ENCODE results near the gene SMAD2. TPM values are rescaled to one million over a fixed set of nuclear protein-coding genes. Genes with fewer than 3 reads are reported as not detected.

The SMAD2 gene
- total and polyA plus RNA-seq, 9 of the 15 experiments (the other 6 are each of a cell fraction or from before 2014, with no cell fraction given), result 9.2 to 49.6 (median 33.7) TPM

DNA sequence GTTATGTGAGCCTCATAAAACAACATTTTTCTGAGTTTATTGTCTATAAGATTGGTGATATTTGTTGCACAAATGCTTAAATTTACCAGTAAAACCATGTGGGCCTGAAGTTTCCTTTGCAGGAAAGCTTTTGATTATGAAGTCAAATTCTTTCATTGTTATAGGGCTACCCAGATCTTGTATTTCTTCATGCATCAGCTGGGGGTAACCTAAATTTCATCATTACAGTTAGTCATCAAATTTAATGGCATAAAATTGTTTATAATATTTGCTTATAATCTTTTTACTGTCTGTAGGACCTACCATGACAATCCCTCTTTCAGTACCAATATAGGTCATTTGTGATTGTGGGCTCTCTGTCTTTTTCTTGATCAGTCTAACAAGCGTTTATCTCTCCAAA lies 47.8 kb downstream of the SMAD2 start:
- intact Hi-C loops (cut with micrococcal nuclease), result no loop called here
- no peak overlapping the region for H3K27ac ChIP-seq (ENCODE audit: extremely low read depth, low read depth, low read length)
- no peak overlapping the region for H3K9ac ChIP-seq (ENCODE audit: insufficient read depth in 1 of 2, low read depth in 2 of 2, low read length in 2 of 2)
- H2AFZ ChIP-seq (ENCODE audit: low read depth, low read length), result no peak overlapping the region
- no peak overlapping the region for H3K4me3 ChIP-seq
- ChIA-PET POLR2A (no interaction called here), CTCF (ENCODE audit: low intra/inter-chr PET ratio) (no interaction called here)
- BruUV-seq (replicated peaks), result no TSS peak
- no peak for FAIRE-seq
- WGBS (ENCODE audit: insufficient coverage, low coverage, missing lambda C conversion rate), result 100% methylated on average over 1 of the region's 1 CpG
- peaks cover 30% of the 10 kb centered on the region for H3K36me3 ChIP-seq (ENCODE audit: control insufficient read depth, insufficient read depth, low read length)
- peaks cover 3% of the 10 kb centered on the region; the same call in 2 of the 3 replicates for H3K79me2 ChIP-seq (ENCODE audit: control insufficient read depth, insufficient read depth, low read length)
- H3K4me1 ChIP-seq (replicated peaks in 1 of 2; ENCODE audit: control insufficient read depth in 2 of 2, insufficient read depth in 2 of 2, low read length in 2 of 2), result no peaks in the 10 kb centered on the region; a peak in 1 of 5 replicates
- no peak overlapping the region for H3K4me2 ChIP-seq (ENCODE audit: insufficient read depth, low read length)
- DNase-seq (ENCODE audit: extremely low read depth in 1 of 4, low spot score in 3 of 4), result no peak
- no peaks in the 10 kb centered on the region for H3K9me1 ChIP-seq (ENCODE audit: control insufficient read depth, insufficient read depth, low read length)
- in situ Hi-C loops (cut with MboI), result no loop called here
- H4K20me1 ChIP-seq (replicated peaks; ENCODE audit: control insufficient read depth, insufficient read depth, low read length), result no peaks in the 10 kb centered on the region
- TF ChIP-seq RUNX1 (IDR thresholded peaks at IDR 0.05; ENCODE audit: low read depth) (no peak), FUS (optimal IDR thresholded peaks at IDR 0.05; ENCODE audit: low read depth, low read length) (no peak), ZNF197 (CRISPR knock-in tag; IDR thresholded peaks at IDR 0.05; ENCODE audit: low read depth) (no peak), HNRNPUL1 (IDR thresholded peaks at IDR 0.05; ENCODE audit: low read length) (no peak), SMAD1 (IDR thresholded peaks at IDR 0.05; ENCODE audit: low read depth, low read length, partially characterized antibody) (no peak), CBX5 (IDR thresholded peaks at IDR 0.05; ENCODE audit: borderline replicate concordance, low read depth) (no peak), NCOA6 (IDR thresholded peaks at IDR 0.05) (no peak), CREB1 (IDR thresholded peaks at IDR 0.05) (no peak), CREB1 (CRISPR knock-in tag; IDR thresholded peaks at IDR 0.05) (no peak)
- TF ChIP-seq, protein P1, sequence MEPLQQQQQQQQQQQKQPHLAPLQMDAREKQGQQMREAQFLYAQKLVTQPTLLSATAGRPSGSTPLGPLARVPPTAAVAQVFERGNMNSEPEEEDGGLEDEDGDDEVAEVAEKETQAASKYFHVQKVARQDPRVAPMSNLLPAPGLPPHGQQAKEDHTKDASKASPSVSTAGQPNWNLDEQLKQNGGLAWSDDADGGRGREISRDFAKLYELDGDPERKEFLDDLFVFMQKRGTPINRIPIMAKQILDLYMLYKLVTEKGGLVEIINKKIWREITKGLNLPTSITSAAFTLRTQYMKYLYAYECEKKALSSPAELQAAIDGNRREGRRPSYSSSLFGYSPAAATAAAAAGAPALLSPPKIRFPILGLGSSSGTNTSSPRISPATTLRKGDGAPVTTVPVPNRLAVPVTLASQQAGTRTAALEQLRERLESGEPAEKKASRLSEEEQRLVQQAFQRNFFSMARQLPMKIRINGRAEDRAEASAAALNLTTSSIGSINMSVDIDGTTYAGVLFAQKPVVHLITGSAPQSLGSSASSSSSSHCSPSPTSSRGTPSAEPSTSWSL (CRISPR knock-in tag; IDR thresholded peaks at IDR 0.05; ENCODE audit: borderline replicate concordance), result no peak
- H3K27me3 ChIP-seq (ENCODE audit: control insufficient read depth in 2 of 2, insufficient read depth in 2 of 2, low read length in 2 of 2), result no peaks in the 10 kb centered on the region
- H3K9me3 ChIP-seq (replicated peaks; ENCODE audit: control insufficient read depth, insufficient read depth, low read depth, low read length), result no peaks in the 10 kb centered on the region
- ATAC-seq, result no peak
